Esophagus (tissue), 2 donors: ENCODE data around the gene CNN3. TPM values are rescaled to one million over a fixed set of nuclear protein-coding genes. Genes with fewer than 3 reads are reported as not detected.

ENCODE experiments used
- H3K27ac ChIP-seq, 2 donors: one replicate each; pipeline ENCODE4 v1.5.1; 2013; ENCODE audit warnings: low read depth in 2 of 2, mild to moderate bottlenecking in 2 of 2, inconsistent platforms in 1 of 2, low read length in 1 of 2, moderate library complexity in 1 of 2
- H3K27me3 ChIP-seq, 2 donors: one replicate each; pipeline ENCODE4 v1.6.1; 2013; ENCODE audit warnings: low read length in 2 of 2, control low read depth in 1 of 2, mild to moderate bottlenecking in 1 of 2; ENCODE audit not compliant: insufficient read depth in 2 of 2, control insufficient read depth in 1 of 2
- H3K36me3 ChIP-seq, 2 donors: one replicate each; pipeline ENCODE4 v1.6.1; 2013; ENCODE audit warnings: low read length in 1 of 2; ENCODE audit not compliant: control insufficient read depth in 2 of 2, insufficient read depth in 2 of 2
- H3K4me1 ChIP-seq, 2 donors: one replicate each; pipeline ENCODE4 v1.6.1; 2013; ENCODE audit warnings: low read length in 1 of 2; ENCODE audit not compliant: control insufficient read depth in 2 of 2, insufficient read depth in 2 of 2
- H3K4me3 ChIP-seq, 2 donors: one replicate each; pipeline ENCODE4 v1.5.1; 2013; ENCODE audit warnings: low read length in 2 of 2, mild to moderate bottlenecking in 2 of 2, low read depth in 1 of 2, moderate library complexity in 1 of 2
- H3K9me3 ChIP-seq, 2 donors: one replicate each; pipeline ENCODE4 v1.6.1; 2013; ENCODE audit warnings: mild to moderate bottlenecking in 2 of 2, low read depth in 1 of 2, low read length in 1 of 2, moderate library complexity in 1 of 2; ENCODE audit not compliant: control insufficient read depth in 2 of 2, insufficient read depth in 1 of 2
- WGBS, 2 donors: extraction: QIAGEN DNeasy Blood & Tissue Kit; methylation state at CpG; one replicate each; pipeline ENCODE4 v1.1.7; 2013; 5-methylcytosine and 5-hydroxymethylcytosine counted together
- polyA plus RNA-seq, 2 donors: library from polyadenylated mRNA; stranded (reverse); fragments of 200-250 nt; gene quantifications; one replicate each; pipeline ENCODE4 v1.2.3, GENCODE V29; 2013
- donor health status: healthy with polysubstance abuse.
- donor health status: Bipolar disorder and iron deficiency.

CNN3 gene
- polyA plus RNA-seq, 2 donors = 101 to 104 TPM

DNA sequence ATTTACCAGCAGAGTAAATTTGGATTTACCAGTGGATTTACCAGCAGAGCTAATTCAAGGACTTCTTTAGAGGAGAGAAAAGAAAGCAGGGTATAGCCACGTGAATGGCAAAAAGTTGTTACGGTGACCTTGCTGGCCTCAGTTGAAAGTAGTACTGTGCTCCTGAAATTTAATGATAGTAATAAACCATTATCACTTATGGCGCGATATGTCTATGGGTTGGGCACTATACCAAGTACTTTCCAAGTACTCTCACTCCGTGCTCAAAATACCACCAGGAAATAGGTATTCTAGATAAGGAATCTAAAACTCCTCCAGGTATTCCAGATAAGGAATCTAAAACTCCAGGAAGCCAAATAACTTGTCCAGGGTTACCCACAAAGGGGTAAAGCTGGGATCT lies 70.9 kb downstream of the CNN3 start:
- Histone ChIP-seq H3K27ac (no peak overlapping the region), H3K9me3 (no peaks in the 10 kb centered on the region), H3K4me1 (no peaks in the 10 kb centered on the region), H3K36me3 (no peaks in the 10 kb centered on the region), H3K4me3 (no peak overlapping the region), H3K27me3 (no peaks in the 10 kb centered on the region)
- WGBS, 2 donors = 77 to 94% methylated on average over 5 of the region's 5 CpGs

DNA sequence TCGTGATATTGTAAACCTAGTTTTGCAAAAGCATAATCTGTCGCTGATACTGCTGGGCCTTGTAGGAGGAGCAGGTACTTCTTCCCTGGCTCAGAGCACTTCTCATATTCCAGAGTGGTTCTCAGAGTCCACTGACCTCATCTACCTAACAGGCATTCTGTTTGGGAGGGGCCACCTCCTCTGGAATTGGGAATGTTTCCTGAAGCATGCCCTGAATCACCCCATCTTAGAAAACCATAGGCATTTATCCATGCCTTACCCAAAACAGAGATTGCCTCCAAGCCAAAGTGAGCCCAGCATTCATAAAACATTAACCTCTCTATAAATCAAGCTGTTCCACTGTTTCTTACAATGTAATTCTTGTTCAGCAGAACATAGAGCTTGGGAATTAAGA lies 71.6 kb downstream of the CNN3 start:
- H3K27ac ChIP-seq = peak overlapping the region; percentile 22 to 89
- no peaks in the 10 kb centered on the region for H3K36me3 ChIP-seq
- no peaks in the 10 kb centered on the region for H3K9me3 ChIP-seq
- H3K4me3 ChIP-seq = no peak overlapping the region
- 56 to 75% methylated on average over 2 of the region's 2 CpGs for WGBS, 2 donors
- no peaks in the 10 kb centered on the region for H3K27me3 ChIP-seq
- H3K4me1 ChIP-seq = no peaks in the 10 kb centered on the region

DNA sequence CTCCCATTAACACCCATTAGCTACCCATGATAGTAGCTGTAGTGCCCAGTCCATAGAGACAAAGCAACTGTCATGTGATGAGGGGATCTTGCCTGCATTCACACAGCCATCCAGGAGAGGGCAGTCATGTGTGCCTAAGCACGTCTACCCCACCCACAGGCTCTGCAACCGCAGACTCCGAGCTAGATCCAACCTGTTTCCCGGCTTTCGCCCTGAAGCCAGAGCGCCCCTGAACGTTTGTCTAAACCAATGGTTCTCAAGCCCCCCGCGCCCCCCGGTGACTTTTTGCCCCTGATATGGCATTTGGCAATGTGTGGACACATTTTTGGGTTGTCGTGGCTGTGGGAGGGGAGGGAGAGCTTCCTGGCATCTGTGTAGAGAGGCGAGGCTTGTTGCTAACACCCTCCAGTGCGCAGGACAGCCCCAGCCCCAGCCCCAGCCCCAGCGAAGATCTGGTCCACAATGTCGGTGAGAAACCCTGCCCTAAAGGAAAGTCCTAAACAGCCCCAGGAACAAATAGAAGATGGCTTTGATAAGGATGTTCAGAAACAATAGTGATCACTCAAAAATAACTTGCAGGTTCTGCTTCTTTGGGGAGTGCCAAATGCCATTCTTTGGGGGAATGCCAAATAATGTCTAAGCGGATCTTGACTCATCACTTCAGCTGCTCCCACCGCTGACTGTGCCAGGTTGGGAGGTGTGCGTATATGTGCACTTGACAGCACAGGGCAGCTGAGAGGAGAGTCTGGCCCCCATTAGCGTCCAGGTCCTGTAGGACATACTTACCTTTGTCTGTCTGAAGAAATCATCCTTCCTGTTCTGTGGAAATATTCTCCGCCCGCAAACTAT lies 72.2 kb downstream of the CNN3 start:
- Histone ChIP-seq H3K27me3 (no peaks in the 10 kb centered on the region), H3K9me3 (no peaks in the 10 kb centered on the region), H3K36me3 (no peaks in the 10 kb centered on the region), H3K4me1 (no peaks in the 10 kb centered on the region), H3K4me3 (peak overlapping the region; percentile 7 to 34), H3K27ac (peak overlapping the region; percentile 83 to 89)
- WGBS, 2 donors = 9 to 14% methylated on average over 20 to 21 of the region's 21 CpGs

DNA sequence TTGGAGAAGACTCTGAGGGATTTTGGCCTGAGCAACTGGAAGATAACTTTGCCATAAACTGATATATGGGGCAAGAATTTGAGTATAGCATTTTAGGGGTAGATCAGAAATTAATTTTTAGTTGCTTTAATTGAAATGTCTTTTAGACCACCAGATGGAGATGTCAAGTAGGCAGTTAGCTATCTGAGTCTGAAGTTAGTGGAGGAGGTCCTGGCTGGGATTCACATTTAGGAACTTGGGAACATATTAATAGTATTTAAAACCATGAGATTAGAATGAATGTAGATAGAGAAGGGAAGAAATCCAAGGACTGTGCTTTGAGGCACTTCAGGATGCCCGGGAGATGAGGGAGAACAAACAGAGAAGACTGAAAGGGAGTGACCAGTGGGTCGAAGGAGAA lies 74.1 kb downstream of the CNN3 start:
- Histone ChIP-seq H3K27ac (no peak overlapping the region), H3K27me3 (no peaks in the 10 kb centered on the region), H3K9me3 (peaks cover 0 to 2% of the 10 kb centered on the region in 2 donors), H3K4me1 (no peaks in the 10 kb centered on the region), H3K4me3 (no peak overlapping the region), H3K36me3 (no peaks in the 10 kb centered on the region)
- WGBS, 2 donors = 65 to 74% methylated on average over 2 of the region's 2 CpGs

DNA sequence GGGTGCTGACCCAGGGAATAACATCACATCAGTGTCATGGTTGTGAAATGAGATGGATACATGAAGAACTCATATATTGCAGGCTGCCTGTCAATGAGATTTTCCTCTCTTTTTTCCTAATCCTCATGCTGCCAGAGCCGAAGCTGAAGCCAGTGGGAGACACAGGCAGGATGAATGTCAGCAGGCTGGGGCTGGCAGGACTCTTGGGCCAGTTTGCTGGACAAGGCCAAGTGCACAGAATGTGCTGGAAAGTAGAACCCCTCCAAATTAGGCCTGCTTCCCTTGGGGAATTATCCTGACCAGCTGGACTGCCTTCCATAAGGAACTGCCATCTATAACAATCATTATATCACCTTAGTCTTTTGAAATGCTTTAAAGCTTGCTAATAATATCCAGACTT lies 75.3 kb downstream of the CNN3 start:
- H3K27ac ChIP-seq = no peak overlapping the region
- WGBS, 2 donors = 60 to 95% methylated on average over 1 of the region's 1 CpG

More for the DNA sequence above, 75.3 kb downstream of the CNN3 start:
- H3K27me3 ChIP-seq = no peaks in the 10 kb centered on the region
- H3K4me1 ChIP-seq = no peaks in the 10 kb centered on the region
- peaks cover 0 to 2% of the 10 kb centered on the region in 2 donors for H3K9me3 ChIP-seq
- H3K36me3 ChIP-seq = no peaks in the 10 kb centered on the region
- no peak overlapping the region for H3K4me3 ChIP-seq

Other genes starting within 250 kb of the CNN3 start
- gene SLC44A3, start 106.8 kb downstream of the CNN3 start, polyA plus RNA-seq = 1 to 10 TPM; 7.0 to 7.4 TPM
- 1 to 10 TPM in 1 of 2 donors, under 1 TPM in 1; 0.88 to 1.3 TPM for gene ALG14, start 145.8 kb upstream of the CNN3 start, polyA plus RNA-seq
- under 1 TPM; 0.37 to 0.46 TPM for gene TLCD4, start 190.2 kb upstream of the CNN3 start, polyA plus RNA-seq